ENCODE results near the gene CEND1.

Gene CEND1

DNA sequence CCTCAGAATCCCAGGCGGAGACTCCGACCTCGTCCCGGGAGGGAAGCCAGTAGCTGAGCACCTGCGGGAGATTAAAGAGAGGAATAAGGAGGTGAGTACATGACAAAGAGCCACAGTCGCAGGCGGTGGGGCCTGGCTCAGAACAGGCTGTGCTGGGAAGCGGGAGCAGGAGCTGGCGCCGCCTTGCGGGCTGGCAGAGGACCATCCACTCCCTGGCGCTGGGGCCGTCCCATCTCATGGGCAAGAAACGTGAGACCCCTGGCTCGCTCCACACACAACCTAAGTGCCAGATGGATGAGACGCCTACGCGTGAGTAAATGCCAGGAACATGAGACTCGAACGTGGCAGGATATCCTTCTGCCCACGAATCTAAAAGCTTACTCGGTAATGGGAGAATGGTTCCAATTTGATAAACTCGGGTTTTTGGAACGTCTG is 6.3 kb downstream of the CEND1 start:
- in situ Hi-C loops (cut with MboI; ENCODE audit: low sequenced_read_pairs, unreplicated experiment): no loop called here
- TF ChIP-seq, protein P1, sequence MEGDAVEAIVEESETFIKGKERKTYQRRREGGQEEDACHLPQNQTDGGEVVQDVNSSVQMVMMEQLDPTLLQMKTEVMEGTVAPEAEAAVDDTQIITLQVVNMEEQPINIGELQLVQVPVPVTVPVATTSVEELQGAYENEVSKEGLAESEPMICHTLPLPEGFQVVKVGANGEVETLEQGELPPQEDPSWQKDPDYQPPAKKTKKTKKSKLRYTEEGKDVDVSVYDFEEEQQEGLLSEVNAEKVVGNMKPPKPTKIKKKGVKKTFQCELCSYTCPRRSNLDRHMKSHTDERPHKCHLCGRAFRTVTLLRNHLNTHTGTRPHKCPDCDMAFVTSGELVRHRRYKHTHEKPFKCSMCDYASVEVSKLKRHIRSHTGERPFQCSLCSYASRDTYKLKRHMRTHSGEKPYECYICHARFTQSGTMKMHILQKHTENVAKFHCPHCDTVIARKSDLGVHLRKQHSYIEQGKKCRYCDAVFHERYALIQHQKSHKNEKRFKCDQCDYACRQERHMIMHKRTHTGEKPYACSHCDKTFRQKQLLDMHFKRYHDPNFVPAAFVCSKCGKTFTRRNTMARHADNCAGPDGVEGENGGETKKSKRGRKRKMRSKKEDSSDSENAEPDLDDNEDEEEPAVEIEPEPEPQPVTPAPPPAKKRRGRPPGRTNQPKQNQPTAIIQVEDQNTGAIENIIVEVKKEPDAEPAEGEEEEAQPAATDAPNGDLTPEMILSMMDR (IDR thresholded peaks at IDR 0.05; ENCODE audit: borderline replicate concordance, control extremely low read depth, extremely low read depth, insufficient read depth, missing control alignments): no peak
- DNase-seq (ENCODE audit: low spot score): no peak

DNA sequence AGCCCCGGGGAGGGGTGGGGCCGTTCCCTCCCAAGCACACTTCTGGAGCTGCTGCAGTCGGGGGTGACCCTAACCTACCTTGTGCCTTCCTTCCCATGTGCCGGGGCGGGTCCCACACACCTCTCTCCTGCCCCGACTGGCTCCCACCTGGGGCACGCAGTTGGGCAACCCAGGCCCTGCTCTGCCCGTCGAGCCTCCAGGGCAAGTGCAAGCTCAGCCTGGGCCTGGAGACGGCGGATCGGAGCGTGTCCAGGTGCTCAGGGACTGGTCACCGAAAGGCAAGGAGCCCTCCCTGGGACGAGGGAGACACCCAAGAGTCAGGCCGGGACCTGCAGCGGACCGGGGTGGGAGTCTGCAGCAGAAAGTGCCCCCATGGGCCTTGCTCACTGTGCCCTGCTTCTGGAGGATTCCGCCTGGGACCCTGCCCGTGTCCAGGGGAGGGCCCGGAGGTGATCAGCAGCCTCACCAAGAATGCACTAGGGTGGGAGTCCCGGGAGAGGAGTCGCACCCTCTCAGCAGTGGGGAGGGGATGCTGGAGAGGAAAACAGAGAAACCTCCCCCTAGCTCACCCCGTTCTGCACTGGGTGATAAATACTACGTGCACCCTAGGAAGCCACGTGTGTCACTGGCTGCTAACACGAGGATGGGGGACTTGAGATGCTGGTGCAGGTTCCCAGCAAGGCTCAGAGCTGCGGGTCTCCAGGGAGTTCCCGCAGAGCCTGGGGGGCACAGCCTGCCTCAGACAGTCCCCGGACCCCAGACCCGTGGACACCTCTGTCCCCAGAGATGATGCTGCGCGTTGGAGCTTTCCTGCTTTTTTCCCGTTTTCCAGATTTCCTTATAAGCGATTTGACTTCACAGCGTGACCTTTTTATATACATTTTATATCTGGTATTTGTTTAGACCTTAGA is 7.4 kb downstream of the CEND1 start:
- in situ Hi-C loops (cut with MboI; ENCODE audit: low sequenced_read_pairs, unreplicated experiment): no loop called here
- DNase-seq (ENCODE audit: low spot score): no peak
- TF ChIP-seq, protein P1 (IDR thresholded peaks at IDR 0.05; ENCODE audit: borderline replicate concordance, control extremely low read depth, extremely low read depth, insufficient read depth, missing control alignments): no peak

GRCh38 chr11:779955-780532 is 9.8 kb downstream of the CEND1 start:
- TF ChIP-seq, protein P1 (IDR thresholded peaks at IDR 0.05; ENCODE audit: borderline replicate concordance, control extremely low read depth, extremely low read depth, insufficient read depth, missing control alignments): no peak
- DNase-seq (ENCODE audit: low spot score): no peak
- in situ Hi-C loops (cut with MboI; ENCODE audit: low sequenced_read_pairs, unreplicated experiment): no loop called here

- no peak for DNase-seq (ENCODE audit: low spot score)
- in situ Hi-C loops (cut with MboI; ENCODE audit: low sequenced_read_pairs, unreplicated experiment): no loop called here
- TF ChIP-seq, protein P1 (IDR thresholded peaks at IDR 0.05; ENCODE audit: borderline replicate concordance, control extremely low read depth, extremely low read depth, insufficient read depth, missing control alignments): no peak
These were observed 10.6 kb downstream of the CEND1 start for GRCh38 chr11:778976-779954.

GRCh38 chr11:777288-778255 is 12.3 kb downstream of the CEND1 start, which contains the start of gene GATD1:
Gene GATD1, minus strand, starts transcription at chr11:777487. Its CDS starts 25 bp downstream, at chr11:777462.
- in situ Hi-C loops (cut with MboI; ENCODE audit: low sequenced_read_pairs, unreplicated experiment): no loop called here
- TF ChIP-seq, protein P1 (IDR thresholded peaks at IDR 0.05; ENCODE audit: borderline replicate concordance, control extremely low read depth, extremely low read depth, insufficient read depth, missing control alignments): no peak
- DNase-seq (ENCODE audit: low spot score): peak; percentile 100
